HL-60 (cell line): ENCODE measurements around the gene SEC24D.

Experiments used
- GABPA ChIP-seq: IDR thresholded peaks from 2 replicates; pipeline ENCODE4 v1.6.1; 2012; ENCODE audit warnings: low read depth
- POLR2AphosphoS5 ChIP-seq: IDR thresholded peaks from 2 replicates; pipeline ENCODE4 v1.6.1; 2012; ENCODE audit warnings: low read depth
- SPI1 ChIP-seq: IDR thresholded peaks from 2 replicates; pipeline ENCODE4 v1.6.1; 2012; ENCODE audit warnings: low read depth, mild to moderate bottlenecking, borderline replicate concordance
- TF ChIP-seq, protein P1 (sequence below): IDR thresholded peaks from one replicate; pipeline ENCODE4 v1.5.1; 2011; ENCODE audit warnings: low read length, control low read depth, inconsistent platforms; ENCODE audit not compliant: insufficient read depth
- TF ChIP-seq, protein P2 (sequence below): IDR thresholded peaks from 2 replicates; pipeline ENCODE4 v1.6.1; 2012; ENCODE audit warnings: low read depth; ENCODE audit not compliant: insufficient replicate concordance

DNA sequence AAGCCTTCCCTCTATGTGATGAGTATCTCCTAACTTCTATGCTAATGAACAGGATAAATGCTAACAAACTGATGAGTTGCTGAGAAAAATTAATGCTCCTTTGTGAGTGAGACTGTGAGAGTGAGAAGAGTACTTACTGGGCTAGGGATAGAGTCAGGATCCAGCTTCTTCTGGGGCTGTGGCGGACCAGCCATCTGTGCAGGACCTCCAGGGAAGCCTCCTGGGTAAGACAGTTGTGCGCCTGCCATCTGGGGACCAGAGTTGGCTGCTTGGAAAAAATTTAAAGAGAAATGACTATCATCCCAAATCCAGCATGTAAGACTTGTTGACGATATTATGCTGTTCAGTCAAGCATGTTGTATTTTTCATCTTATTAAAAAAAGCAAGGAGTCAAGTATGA, 21.0 kb downstream of the SEC24D start:
- TF ChIP-seq, protein P1, sequence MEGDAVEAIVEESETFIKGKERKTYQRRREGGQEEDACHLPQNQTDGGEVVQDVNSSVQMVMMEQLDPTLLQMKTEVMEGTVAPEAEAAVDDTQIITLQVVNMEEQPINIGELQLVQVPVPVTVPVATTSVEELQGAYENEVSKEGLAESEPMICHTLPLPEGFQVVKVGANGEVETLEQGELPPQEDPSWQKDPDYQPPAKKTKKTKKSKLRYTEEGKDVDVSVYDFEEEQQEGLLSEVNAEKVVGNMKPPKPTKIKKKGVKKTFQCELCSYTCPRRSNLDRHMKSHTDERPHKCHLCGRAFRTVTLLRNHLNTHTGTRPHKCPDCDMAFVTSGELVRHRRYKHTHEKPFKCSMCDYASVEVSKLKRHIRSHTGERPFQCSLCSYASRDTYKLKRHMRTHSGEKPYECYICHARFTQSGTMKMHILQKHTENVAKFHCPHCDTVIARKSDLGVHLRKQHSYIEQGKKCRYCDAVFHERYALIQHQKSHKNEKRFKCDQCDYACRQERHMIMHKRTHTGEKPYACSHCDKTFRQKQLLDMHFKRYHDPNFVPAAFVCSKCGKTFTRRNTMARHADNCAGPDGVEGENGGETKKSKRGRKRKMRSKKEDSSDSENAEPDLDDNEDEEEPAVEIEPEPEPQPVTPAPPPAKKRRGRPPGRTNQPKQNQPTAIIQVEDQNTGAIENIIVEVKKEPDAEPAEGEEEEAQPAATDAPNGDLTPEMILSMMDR, result no peak
- TF ChIP-seq POLR2AphosphoS5, result no peak
- TF ChIP-seq, protein P2, sequence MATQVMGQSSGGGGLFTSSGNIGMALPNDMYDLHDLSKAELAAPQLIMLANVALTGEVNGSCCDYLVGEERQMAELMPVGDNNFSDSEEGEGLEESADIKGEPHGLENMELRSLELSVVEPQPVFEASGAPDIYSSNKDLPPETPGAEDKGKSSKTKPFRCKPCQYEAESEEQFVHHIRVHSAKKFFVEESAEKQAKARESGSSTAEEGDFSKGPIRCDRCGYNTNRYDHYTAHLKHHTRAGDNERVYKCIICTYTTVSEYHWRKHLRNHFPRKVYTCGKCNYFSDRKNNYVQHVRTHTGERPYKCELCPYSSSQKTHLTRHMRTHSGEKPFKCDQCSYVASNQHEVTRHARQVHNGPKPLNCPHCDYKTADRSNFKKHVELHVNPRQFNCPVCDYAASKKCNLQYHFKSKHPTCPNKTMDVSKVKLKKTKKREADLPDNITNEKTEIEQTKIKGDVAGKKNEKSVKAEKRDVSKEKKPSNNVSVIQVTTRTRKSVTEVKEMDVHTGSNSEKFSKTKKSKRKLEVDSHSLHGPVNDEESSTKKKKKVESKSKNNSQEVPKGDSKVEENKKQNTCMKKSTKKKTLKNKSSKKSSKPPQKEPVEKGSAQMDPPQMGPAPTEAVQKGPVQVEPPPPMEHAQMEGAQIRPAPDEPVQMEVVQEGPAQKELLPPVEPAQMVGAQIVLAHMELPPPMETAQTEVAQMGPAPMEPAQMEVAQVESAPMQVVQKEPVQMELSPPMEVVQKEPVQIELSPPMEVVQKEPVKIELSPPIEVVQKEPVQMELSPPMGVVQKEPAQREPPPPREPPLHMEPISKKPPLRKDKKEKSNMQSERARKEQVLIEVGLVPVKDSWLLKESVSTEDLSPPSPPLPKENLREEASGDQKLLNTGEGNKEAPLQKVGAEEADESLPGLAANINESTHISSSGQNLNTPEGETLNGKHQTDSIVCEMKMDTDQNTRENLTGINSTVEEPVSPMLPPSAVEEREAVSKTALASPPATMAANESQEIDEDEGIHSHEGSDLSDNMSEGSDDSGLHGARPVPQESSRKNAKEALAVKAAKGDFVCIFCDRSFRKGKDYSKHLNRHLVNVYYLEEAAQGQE, result no peak
- TF ChIP-seq GABPA, result no peak
- no peak for TF ChIP-seq SPI1
